Astrocyte of the cerebellum (primary cell): ENCODE results near the gene TMEM163.

ENCODE experiments used
- DNase-seq: peaks from one replicate; pipeline ENCODE4 v3.0.0-alpha.2; 2011; ENCODE audit warnings: low read depth
- H3K4me3 ChIP-seq: 2 replicates; pipeline ENCODE4 v1.5.1; 2011; ENCODE audit warnings: mild to moderate bottlenecking, low read depth, low read length, moderate library complexity
- CTCF ChIP-seq: IDR thresholded peaks from 2 replicates; pipeline ENCODE4 v1.5.1; 2012; ENCODE audit warnings: low read length, low read depth, moderate library complexity, mild to moderate bottlenecking; ENCODE audit errors: missing control alignments
- in situ Hi-C: cut with HindIII; loops from 2 replicates; pipeline ENCODE4 v1.10.0; 2017; ENCODE audit warnings: low sequenced_read_pairs

Gene TMEM163

GRCh38 chr2:134410831-134411231 lies 308.0 kb downstream of the TMEM163 start:
- no peak overlapping the region for H3K4me3 ChIP-seq
- no peak for TF ChIP-seq CTCF
- in situ Hi-C loops = no loop called here
- DNase-seq = no peak

GRCh38 chr2:134410006-134410405 lies 308.8 kb downstream of the TMEM163 start:
- H3K4me3 ChIP-seq = no peak overlapping the region
- no peak for TF ChIP-seq CTCF
- DNase-seq = no peak
- in situ Hi-C loops = no loop called here

GRCh38 chr2:134408791-134409190 lies 310.0 kb downstream of the TMEM163 start:
- in situ Hi-C loops = no loop called here
- TF ChIP-seq CTCF = no peak
- no peak overlapping the region for H3K4me3 ChIP-seq
- no peak for DNase-seq

GRCh38 chr2:134408386-134408785 lies 310.4 kb downstream of the TMEM163 start:
- no peak for TF ChIP-seq CTCF
- H3K4me3 ChIP-seq = no peak overlapping the region
- no peak for DNase-seq
- in situ Hi-C loops = no loop called here

GRCh38 chr2:134407154-134407890 lies 311.5 kb downstream of the TMEM163 start:
- TF ChIP-seq CTCF = no peak
- in situ Hi-C loops = no loop called here
- H3K4me3 ChIP-seq = no peak overlapping the region
- DNase-seq = no peak

- in situ Hi-C loops = no loop called here
- no peak for TF ChIP-seq CTCF
- no peak overlapping the region for H3K4me3 ChIP-seq
- DNase-seq = no peak
These were observed 312.1 kb downstream of the TMEM163 start for GRCh38 chr2:134406736-134407135.
